Measurements from ENCODE around the gene MAPK11. TPM values are rescaled to one million over a fixed set of nuclear protein-coding genes. Genes with fewer than 3 reads are reported as not detected.

Gene MAPK11
- total RNA-seq, 2 donors from 2014 or later = 3.7 to 4.0 TPM

DNA sequence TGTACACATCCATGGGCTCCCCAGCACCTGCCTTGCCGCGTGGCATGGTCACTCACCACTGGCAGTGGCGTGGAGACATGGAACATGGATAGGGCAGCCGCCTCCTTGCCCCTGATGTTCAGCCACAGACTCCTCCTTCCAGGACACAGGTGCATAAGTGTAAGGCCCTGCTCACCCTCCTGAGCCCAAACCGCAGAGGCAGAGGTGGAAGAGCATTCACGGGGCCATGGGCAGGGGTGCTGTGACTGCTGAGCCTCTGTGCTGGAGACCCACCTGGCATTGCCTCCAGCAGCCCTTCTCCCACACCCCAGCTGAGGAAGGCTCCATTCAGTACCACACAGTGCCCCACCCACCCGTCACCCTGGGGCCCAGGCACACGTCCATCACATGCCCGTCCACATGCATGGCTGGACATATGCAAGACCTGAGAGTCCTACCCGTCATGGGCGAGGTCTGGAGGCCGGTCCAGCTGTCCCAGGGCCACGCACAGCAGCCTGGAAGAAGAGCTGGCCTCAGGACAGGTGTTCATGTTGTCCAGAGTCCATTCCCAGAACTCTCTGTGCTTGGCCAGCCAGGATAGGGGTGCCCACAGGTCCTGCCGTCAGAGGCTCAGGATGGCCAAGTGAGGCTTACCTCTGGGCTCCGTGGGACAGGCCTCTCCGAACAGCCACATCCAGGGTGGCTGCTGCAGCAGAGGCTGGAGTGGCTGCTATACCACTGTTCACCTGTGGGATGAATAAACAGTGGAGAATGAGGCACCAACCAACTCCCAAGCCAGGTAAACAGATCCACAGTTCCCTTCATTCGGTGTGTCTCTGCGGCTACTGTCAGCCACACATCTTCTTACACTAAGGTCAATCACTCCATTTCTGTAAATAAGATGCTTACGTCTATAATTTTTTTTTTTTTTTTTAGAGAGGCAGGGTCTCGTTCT, 23.7 kb downstream of the MAPK11 start:
- H3K36me3 ChIP-seq = no peaks in the 10 kb centered on the region
- no peak for DNase-seq (ENCODE audit: low spot score)
- no peak overlapping the region for H3K27ac ChIP-seq
- H3K27me3 ChIP-seq = no peaks in the 10 kb centered on the region
- TF ChIP-seq, protein P1, sequence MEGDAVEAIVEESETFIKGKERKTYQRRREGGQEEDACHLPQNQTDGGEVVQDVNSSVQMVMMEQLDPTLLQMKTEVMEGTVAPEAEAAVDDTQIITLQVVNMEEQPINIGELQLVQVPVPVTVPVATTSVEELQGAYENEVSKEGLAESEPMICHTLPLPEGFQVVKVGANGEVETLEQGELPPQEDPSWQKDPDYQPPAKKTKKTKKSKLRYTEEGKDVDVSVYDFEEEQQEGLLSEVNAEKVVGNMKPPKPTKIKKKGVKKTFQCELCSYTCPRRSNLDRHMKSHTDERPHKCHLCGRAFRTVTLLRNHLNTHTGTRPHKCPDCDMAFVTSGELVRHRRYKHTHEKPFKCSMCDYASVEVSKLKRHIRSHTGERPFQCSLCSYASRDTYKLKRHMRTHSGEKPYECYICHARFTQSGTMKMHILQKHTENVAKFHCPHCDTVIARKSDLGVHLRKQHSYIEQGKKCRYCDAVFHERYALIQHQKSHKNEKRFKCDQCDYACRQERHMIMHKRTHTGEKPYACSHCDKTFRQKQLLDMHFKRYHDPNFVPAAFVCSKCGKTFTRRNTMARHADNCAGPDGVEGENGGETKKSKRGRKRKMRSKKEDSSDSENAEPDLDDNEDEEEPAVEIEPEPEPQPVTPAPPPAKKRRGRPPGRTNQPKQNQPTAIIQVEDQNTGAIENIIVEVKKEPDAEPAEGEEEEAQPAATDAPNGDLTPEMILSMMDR (IDR thresholded peaks at IDR 0.05) = no peak
- no peaks in the 10 kb centered on the region for H3K9me3 ChIP-seq
- H3K4me1 ChIP-seq = peaks cover 0 to 61% of the 10 kb centered on the region in 2 donors
- no peak overlapping the region for H3K4me3 ChIP-seq

DNA sequence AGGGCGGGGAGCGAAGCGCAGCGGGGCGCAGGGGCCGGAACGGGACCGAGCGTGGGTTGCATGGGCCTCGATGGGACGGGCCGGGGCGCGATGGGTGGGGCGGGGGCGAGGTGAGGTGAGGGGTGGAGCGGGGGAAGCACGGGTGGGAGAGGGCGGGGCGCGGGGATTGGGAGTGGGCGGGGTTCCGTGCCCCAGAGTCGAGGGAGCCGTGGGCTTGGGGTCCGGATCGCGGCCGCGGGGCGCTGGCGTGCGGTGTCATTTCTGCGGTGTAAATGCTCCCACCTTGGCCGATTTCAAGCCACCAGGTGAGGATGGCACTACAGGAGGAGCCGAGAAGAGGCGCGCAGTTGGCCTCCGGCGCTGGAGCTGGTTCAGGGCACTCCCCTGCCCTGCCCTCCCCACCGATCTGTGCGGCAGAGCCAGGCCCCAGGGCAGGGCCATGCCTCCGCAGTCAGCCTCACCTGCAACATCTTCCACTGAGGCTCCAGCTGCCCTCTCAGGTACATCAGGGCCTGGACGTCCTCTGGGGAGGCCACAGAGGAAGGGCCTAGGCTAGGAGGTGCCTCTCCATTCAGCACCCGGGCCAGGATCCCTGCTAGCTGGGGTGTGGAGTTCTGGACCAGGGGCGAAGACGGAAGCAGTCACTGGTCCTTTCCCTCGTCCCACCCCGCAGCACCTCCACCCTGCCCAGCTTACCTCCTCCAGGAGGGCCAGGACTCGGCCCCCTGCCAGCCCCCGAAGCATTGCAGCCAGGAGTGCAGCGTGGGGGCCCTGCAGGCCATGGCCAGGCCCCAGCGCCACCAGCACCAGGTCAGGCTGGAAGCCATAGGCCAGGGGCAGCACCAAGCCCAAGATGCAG, 24.7 kb downstream of the MAPK11 start:
- TF ChIP-seq, protein P1 (IDR thresholded peaks at IDR 0.05) = no peak
- peaks cover 2% of the 10 kb centered on the region for H3K36me3 ChIP-seq
- H3K27me3 ChIP-seq = no peaks in the 10 kb centered on the region
- H3K4me3 ChIP-seq = peak overlapping the region; percentile 73 to 96
- peaks cover 0 to 63% of the 10 kb centered on the region in 2 donors for H3K4me1 ChIP-seq
- peak overlapping the region; percentile 88 to 89 for H3K27ac ChIP-seq
- DNase-seq (ENCODE audit: low spot score) = no peak
- no peaks in the 10 kb centered on the region for H3K9me3 ChIP-seq

DNA sequence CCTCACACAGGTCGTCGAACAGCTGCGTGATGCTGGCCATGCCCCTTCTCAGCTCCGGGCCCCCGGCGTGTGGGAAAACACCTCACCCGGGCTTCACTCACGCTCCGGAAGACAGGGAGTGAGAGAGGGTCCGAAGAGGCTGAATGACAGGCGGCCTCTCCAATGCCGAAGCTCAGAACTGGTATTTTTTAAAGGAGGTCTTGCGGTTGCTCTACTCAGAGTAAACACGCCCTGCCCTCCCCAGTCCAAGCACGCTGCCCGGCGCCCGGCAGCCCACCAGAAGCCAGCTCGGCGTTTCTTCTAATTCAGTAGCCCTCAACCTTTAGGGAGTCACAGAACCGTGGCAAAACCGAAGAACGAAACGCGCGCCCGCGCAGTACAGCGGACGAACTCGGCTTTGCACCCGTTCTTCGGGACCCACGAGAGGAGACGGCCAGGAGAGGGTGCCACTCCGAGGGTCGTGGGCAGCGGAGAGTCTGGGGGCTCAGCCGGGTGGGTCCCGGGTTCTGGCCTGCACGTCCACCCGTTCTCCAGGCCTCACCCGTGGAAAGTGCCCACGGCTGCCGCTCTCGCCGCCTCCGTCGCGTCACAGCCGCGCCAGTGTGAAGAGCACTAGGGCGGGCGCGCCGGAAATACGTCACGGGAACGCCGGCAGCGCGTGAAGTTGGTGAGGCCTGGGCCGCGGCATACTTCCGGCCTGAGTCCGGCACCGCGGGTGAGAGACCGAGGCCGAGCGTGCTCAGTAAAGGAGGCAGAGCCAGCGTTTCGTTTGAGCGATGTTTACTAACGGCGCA, 25.6 kb downstream of the MAPK11 start, which contains the start of gene TUBGCP6:
Gene TUBGCP6, minus strand, starts transcription at position 604 of the 794 bp plus-strand sequence. Its CDS starts 564 bp downstream, at position 40.
- TF ChIP-seq, protein P1 (IDR thresholded peaks at IDR 0.05) = peak in 1 of 2 donors; percentile 45
- H3K36me3 ChIP-seq = peaks cover 10% of the 10 kb centered on the region
- H3K4me1 ChIP-seq = peaks cover 0 to 55% of the 10 kb centered on the region in 2 donors
- H3K4me3 ChIP-seq = peak within 1 kb of the TSS; percentile 73 to 96
- H3K27me3 ChIP-seq = no peaks in the 10 kb centered on the region
- peak; percentile 95 for DNase-seq (ENCODE audit: low spot score)
- H3K27ac ChIP-seq = peak within 1 kb of the TSS; percentile 88 to 89
- no peaks in the 10 kb centered on the region for H3K9me3 ChIP-seq

DNA sequence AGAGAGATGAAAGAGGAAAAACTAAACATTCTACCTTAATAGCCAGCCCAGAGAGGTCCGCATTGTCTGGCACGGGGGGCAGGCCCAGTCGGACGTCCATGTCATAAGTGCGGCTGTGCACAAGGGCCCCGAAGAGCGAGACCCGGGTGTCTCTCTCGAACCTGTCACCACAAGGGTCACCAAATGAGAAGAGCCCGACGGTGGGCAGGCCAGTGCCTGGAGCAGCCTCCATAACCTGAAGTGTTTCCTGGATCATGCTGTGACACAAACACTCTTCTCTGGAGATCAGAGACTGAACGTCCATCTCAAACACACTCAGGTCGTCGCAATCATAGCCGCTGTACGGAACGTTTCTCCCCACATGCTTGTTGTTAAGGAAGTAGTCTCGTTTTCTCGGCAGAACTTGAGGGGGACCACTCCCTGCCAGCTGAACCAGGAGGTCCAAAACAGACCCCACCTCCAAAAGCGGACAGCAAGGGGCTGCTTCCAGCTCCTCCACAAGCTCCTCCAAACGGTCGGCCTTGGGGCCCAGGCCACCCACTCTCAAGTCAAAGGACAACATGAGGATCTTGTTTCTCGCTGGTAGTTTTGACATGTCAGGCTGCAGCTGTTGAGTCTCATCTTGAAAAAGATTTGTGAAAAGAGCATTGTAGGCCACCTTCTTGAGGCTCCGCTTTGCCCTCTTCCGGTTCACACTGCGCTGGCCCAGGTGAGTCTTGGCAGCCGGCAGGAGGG, 26.3 kb downstream of the MAPK11 start:
- Histone ChIP-seq H3K27ac (peak overlapping the region; percentile 88 to 89), H3K9me3 (no peaks in the 10 kb centered on the region), H3K27me3 (no peaks in the 10 kb centered on the region), H3K4me3 (peak overlapping the region; percentile 73 to 96), H3K36me3 (peaks cover 15% of the 10 kb centered on the region), H3K4me1 (peaks cover 0 to 50% of the 10 kb centered on the region in 2 donors)
- DNase-seq (ENCODE audit: low spot score) = no peak
- TF ChIP-seq, protein P1 (IDR thresholded peaks at IDR 0.05) = no peak

All from right atrium auricular region (tissue), 2 donors.